GM21390 (cell line): ENCODE data around the gene IFRD2.

Source experiments
- ATAC-seq: cut with Tn5 transposase; IDR thresholded peaks from one replicate; pipeline ENCODE4 v1.9.1; 2021; ENCODE audit not compliant: unreplicated experiment

Gene IFRD2, protein sequence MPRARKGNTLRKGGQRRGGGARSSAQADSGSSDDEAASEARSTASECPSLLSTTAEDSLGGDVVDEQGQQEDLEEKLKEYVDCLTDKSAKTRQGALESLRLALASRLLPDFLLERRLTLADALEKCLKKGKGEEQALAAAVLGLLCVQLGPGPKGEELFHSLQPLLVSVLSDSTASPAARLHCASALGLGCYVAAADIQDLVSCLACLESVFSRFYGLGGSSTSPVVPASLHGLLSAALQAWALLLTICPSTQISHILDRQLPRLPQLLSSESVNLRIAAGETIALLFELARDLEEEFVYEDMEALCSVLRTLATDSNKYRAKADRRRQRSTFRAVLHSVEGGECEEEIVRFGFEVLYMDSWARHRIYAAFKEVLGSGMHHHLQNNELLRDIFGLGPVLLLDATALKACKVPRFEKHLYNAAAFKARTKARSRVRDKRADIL

DNA sequence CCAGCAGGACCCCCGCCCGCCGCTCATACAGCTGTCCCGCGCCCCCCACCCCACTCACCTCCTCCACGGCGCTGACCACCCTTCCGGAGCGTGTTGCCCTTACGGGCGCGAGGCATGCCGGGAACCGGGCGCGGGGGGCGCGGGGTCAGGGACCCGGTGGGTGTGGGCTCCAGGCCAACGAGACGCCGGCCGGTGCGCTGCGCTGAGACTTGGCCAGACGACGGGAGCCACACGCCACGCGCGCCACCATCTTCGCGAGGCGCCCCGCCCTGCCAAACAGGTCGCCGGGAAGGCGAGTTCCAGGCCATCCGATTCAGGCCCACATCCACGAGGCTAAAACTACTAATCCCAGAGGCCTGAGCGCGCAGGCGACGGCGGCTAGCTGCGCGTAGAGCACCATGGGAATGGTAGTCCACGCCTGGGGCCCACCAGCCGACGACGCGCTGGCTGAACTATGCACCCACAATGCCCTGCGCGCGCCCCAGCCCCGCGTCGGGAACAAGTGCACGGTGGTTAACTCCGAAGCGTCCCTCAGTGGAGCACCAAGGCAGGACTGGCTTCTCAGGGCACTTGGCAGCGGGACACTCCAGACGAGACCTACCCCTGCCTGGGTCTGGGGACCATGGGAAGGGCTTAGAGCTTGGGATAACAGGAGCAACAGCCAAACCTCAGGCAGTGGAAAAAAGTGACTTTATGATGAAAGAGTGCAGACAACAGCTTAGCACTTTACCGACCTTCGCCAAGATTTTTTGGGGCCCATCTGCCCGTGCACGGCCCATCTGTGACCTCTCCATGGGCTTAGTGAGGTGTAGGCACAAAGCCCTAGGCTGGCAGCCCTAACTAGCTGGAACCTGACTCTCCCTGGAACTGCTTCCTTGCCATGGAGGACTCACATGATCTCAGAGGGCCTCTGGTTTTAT lies at the start of gene IFRD2:
Gene IFRD2, minus strand, starts transcription at position 271 of the 920 bp plus-strand sequence. Its CDS starts 155 bp downstream, at position 116.
- ATAC-seq, result peak; percentile 94

DNA sequence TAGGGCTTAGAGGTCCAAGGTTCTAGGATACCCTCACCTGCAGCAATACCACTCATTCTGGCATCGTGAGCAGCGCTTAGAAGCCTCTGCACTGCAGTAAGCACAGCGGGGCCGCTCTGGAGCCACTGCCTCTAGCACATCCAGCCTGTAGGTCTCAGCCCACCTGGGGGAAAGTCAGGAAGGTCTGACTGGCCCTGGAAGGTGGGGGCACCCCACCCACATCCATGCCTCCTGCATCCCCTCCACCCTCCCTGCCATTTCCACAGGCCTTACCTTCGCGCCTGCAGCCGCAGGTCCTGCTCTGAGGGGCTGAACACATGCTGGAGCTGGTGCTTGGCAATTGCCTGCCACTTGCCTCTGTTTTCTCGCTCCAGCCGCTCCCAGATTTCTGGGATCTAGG lies 49.3 kb upstream of the IFRD2 start:
- no peak for ATAC-seq

DNA sequence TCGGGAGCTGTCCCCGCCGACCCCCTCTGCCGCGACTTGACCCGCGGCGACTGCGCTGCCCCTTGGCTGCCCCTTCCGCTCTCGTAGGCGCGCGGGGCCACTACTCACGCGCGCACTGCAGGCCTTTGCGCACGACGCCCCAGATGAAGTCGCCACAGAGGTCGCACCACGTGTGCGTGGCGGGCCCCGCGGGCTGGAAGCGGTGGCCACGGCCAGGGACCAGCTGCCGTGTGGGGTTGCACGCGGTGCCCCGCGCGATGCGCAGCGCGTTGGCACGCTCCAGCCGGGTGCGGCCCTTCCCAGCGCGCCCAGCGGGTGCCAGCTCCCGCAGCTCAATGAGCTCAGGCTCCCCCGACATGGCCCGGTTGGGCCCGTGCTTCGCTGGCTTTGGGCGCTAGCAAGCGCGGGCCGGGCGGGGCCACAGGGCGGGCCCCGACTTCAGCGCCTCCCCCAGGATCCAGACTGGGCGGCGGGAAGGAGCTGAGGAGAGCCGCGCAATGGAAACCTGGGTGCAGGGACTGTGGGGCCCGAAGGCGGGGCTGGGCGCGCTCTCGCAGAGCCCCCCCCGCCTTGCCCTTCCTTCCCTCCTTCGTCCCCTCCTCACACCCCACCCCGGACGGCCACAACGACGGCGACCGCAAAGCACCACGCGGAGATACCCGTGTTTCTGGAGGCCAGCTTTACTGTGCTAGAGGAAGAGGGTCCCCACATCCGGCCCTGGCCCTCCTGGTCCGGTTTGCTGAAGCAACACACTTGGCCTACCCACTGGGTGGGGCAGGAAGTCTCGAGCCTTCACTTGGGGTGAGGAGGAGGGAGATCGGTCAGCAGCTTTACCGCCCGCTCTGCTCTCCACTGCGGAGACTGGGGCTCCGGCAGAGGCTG lies 48.5 kb upstream of the IFRD2 start, which contains the start of gene RASSF1:
Gene RASSF1, minus strand, starts transcription at position 389 of the 882 bp plus-strand sequence. Its CDS starts 31 bp downstream, at position 358.
- peak; percentile 28 for ATAC-seq

DNA sequence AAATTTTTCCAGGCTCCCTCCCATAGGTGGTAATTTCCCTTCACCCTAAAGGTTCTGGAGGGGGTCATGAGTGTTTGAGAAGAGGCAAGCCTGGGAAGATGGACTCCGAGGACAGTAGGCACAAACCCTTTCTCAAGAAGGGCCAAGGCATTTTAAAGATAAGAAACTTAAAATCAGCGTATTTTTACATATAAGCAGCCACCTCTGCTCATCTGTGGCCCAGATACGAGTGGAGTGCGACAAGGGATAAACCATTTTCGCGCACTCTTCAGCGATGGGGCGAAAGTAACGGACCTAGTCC lies 47.9 kb upstream of the IFRD2 start:
- ATAC-seq, result no peak

DNA sequence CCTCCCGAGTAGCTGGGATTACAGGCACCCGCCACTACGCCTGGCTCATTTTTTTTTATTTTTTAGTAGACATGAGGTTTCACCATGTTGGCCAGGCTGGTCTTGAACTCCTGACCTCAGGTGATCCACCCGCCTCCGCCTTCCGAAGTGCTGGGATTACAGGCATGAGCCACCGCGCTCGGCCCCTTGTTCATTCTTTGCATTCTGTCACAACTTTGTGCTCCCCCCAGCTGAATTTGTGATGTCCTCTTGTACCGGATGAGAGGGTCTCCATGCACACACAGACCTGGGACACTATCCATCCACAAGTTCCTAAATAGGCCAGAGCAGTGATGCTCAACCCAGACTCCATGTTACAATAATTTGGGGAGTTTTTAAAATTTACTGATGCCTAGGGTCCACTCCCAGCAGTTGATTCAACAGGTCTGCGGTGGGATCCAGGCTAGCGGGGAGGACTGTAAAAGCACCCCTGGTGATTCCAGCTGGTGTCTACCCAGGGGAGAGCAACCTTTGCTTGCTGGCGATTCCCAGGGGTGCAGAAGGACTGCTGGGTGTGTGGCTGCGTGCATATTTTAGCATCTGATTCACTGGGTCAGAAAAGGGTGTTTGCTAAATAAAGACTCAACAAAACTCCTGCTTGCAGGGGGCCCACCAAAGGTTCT lies 47.4 kb upstream of the IFRD2 start:
- ATAC-seq, result no peak

DNA sequence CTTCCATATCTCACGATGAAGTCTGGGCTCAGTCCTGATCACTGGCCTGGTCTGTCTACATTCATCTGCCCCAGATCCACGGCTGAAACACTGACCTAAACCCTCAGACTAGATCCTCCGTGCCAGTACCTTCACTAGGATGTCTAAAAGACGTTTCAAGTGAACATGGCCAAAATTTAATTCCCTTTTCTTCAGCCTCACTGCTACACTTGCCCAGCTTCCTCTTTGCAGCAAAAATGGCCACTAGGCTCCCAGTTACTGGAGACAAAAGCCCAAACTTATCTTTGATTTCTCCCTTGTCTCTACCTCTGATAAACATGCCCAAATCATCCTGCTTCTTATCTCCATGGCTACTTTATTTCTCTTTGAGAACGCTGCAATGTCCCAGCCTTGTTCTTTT lies 46.7 kb upstream of the IFRD2 start:
- no peak for ATAC-seq

DNA sequence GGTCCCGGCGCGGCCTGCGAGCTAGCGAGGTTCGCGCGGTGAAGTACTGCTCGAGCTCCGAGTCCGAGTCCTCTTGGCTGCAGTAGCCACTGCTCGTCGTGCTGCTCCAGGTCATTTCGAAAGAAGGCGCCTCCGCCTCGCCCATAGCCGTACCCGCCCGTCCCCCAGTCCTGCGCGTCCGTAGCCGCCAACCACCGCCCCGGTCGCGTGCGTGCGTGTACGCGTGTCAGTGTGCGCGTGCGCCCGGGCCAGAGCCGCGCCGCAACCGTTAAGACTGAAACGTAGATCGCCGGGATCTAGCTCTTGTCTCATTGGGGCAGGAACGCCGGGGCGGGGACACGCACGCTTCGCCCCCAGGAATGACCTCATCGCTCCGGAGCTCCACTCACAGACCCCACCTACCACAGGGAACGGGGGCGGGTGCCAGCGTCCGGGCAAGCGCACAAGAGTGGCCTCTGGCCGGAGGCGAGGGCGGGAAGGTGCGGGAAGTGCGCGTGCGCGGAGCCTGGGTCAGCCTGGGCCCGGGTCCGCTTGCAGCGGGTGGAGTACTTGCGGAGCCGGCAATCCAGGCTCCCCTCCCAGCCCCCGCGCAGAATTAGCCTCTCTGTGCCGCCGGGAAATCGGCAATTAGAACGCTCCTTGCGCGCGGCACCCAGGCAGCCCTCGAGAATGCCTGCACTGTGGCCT lies 45.1 kb upstream of the IFRD2 start:
- peak; percentile 64 for ATAC-seq

DNA sequence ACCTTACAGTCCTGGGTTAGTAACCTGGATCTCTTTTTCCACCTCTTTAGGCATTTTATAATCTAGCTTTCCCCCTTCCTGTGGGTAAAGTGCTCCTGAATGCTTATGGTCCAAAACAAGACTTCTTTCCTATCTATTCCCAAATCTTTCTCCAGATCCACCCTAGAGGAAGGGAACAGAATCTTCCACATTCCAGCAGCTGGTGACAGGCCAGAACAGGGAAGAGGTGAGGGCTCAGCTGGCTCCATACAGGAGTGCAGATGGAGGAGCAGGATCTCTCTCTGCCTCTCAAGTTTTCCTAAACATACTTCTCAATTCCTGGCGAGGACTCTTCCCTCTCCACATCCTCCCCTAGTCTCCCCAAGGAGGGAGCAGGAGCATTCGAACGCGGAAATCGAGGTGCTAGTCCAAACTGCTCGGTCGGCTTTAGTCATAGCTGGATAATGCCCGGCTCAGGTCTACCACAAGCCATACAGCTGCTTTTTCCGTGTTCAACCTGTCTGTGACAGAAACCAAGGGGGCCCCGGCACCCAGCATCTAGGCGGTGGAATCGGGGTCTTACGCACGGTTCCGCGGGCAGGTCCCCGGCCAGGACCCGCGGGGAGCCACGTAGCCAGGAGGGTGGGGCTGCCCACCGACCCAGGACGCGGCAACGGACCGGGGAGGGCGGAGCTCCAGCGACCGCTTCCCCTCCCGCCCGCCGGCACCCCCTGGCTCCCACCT lies 44.4 kb upstream of the IFRD2 start:
- ATAC-seq, result peak; percentile 24

DNA sequence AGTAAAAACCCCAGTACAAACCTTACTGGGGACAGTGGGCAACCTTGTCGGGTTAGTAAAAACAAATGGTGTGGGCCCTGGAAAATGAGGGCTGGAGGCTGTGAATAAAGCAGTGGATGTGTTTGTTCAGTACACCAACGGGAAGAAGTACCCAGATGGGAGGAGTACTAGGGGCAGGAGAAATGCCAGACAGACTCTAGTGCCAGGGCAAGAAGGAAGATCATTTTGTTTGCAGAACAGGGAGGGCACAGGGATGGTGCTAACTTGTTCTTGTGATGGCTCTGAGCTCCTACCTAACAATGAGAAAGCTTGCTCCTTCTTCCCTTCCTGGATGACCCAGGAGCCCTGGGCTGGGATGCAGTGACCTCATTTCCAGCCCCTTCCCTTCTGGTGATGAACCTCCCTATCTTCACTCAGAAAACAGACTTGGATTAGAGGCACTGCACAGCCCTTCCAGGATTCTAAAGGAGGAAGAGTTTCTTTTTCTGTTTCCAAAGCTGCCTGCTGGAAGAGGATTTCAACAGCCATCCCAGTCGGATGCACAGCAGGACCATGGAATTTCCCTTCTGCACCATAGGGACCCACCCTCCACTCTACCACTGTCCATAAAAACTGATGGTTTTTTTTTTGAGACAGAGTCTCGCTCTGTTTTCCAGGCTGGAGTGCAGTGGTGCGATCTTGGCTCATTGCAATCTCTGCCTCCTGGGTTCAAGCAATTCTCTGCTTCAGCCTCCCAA lies 42.3 kb upstream of the IFRD2 start:
- no peak for ATAC-seq

DNA sequence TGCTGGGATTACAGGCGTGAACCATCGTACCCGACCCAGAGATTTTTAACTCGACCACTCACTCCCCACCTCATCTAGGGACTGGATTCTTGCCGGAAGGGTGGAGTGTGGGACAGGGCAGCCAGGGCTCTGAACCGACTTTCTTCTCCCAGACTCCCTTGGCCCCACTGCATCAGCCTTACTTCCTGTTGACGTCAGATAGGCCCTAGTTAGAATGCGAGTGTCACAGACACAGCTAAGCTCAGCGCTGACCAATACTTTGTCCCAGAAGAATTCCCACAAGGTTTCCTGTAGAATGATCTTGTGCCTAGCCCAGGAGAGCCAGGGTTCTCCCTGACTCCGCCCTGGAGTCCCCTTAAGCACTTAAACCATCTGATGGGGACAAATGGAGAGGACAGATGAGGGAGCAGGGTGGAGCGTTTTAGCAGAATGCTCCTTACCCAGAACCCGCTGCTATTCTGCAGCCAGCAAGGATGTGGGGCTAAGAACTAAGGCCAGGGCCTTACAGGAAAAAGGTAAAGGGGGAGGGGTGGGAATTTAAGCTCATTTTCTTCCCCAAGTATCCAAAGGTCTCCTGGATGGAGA lies 41.6 kb upstream of the IFRD2 start:
- ATAC-seq, result no peak

DNA sequence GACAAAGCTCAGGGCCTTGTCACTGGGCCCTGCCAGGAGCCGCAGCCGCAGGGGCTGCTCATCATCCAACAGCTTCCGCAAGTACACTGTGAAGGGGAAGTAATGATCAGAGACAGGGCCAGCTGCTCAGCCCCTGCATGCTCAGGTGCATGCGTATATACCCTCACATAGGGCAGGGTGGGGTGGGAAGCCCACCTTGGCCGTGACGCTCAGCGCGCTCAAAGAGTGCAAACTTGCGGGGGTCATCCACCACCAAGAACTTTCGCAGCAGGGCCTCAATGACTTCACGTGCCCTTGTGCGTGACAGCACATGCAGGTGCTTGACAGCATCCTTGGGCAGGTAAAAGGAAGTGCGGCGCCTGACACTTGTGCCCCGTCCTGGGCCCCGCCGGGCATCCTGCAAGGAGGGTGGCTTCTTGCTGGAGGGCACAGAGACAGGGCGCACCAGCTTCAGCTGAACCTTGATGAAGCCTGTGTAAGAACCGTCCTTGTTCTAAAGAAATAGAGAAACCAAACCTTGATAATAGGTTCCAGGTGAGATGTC lies 39.2 kb upstream of the IFRD2 start:
- ATAC-seq, result no peak

DNA sequence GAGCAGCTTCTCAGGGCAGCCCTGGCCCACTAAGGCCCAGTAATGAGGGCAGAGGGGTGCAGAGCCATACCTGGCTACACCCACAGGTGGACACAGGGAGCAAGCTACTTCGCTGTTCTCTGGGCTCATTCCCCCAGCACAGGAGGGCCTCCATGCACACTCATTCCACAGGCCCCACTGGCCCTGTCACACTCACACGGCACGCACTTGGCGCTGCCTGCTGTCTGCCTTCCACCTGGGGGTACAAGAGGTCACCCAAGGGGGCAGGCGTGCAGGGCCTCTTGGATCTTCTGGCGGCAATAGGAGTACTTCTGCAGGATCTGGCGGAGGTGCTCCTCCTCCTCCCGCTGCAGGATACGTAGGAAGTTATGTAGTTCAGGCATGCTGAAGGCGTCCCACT lies 38.1 kb upstream of the IFRD2 start:
- no peak for ATAC-seq

DNA sequence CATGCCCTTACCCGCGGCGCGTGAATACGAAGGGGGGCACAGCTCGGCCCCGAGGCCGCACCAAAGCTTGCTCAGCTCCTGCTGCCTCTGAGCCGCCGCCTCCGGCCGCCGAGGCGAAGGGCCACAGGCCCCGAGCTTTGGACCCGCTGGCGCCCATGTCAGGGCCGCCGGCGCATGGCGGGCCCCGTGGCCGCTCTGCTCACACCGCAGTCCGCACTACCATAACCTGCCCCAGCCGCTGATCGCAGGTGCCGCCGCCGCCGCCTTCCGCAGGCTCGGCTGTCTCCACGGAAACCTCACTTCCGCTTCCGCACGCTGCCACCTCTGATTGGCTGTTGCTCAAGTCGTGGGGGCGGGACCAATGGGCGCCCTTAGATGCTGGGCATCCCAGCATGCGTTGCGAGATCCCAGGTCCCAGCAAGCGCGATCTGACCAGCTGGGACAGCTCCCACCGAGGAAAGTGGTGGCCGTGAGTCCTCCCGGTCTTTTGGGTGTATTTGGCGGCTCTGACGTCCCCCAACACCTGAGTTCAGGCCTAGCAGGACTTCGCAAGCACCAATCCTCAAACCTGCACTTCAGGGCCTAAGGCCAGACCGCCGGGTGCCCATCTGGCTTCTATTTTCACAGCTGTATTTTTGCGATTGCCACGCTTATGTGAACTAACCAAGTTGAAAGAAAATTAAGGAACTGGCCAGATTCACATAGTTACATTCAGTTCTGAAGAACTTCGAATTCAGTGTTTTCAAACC lies 35.9 kb upstream of the IFRD2 start, which contains the start of gene TUSC2:
Gene TUSC2, minus strand, starts transcription at position 281 of the 749 bp plus-strand sequence. Its CDS starts 124 bp downstream, at position 157.
- ATAC-seq, result peak; percentile 89

DNA sequence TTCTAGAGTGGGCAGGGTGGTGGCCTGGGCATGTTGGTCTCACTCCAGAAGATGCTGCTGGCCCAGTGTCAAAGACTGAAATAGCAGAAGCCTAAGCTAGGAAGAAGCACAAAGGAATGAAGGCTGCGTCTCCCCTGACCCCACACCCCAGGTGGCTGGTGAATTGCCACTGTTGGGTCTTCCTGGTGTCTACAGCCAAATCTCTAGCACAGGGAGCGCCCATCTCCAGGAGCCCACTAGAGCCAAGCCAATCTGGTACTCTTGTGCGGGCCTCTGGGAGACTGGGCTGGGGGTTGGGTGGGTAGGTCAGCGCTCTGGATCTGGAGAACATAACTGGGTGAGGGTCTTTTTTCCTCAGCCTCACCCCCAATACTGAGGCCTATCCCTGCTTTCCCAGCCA lies 34.9 kb upstream of the IFRD2 start:
- no peak for ATAC-seq

DNA sequence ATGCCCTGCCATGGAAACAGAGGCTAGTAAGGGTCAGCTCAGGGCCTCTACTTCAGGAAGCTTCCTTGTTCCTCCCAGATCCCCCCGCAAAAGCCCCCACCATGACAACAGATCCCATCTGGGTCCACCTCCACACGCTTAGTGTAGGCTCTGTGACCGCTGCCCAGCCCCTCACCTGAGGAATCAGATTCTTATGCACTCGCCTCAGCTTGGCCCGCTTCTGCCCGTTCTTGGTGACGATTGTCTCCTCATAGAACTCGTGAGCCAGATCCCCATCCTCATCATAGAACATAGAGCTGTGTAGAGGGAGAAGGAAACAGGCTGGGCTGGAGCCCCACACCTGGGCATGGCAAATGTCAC lies 33.9 kb upstream of the IFRD2 start:
- no peak for ATAC-seq

DNA sequence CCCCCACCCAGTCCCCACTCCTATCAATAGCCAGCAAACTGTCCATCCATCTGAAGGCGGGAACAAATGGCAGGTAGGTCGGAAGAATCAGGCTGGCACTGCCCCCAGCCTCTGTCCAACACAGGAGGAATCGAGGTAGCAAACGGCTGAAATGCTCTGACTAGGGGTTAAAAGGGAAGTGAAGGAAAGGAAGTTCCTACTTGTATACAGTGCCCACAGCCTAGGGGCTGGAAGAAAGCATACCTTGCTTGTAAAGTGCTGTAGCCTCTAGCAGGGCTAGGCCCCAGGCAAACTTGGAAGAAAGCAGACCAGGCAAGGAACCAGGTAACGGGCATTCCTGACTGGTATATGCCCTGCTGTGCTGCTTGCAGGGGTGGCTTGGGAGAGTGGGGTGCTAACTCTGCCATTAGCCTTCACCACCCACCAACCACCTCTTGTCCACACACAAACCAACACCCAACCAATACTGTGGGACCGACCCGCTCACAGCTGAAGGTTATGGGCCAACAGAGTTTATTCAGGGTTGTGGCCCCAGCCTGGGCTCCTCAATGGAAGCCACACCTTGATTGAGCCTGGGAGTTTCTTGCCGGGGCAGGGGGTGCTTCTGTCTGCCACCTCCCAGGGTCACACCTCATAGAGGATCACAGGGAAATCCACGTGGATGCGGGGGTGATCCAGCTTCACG lies 33.4 kb upstream of the IFRD2 start:
- ATAC-seq, result no peak

DNA sequence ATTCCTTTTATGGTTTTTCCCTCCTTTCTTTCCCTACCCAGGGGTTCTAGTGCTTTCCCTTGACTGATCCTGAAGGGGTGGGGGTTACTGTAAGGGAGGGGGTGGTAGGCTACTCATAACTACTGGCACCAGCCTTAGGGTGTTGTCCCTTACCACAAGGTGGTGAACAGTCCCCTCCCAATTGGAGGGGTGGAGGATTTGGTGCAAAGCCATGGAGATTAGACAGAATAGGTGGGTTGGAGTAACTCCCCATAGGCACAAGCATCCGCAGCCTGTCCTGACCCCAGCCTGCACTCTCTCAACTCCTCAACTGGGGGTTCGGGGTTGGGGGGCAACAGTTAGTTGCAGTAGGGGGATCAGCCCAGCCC lies 32.9 kb upstream of the IFRD2 start:
- ATAC-seq, result no peak
